HG02610 (cell line): ENCODE results near the gene B4GALT5.
"Not testable (repeated sequence)": the region's sequence is repeated elsewhere in the genome, so short reads cannot be mapped to it uniquely, and the experiment has no call there.

Source experiments
- ATAC-seq: cut with Tn5 transposase; IDR thresholded peaks from one replicate; pipeline ENCODE4 v1.9.1; 2021; ENCODE audit warnings: mild to moderate bottlenecking, moderate library complexity; ENCODE audit not compliant: unreplicated experiment

The B4GALT5 gene, protein sequence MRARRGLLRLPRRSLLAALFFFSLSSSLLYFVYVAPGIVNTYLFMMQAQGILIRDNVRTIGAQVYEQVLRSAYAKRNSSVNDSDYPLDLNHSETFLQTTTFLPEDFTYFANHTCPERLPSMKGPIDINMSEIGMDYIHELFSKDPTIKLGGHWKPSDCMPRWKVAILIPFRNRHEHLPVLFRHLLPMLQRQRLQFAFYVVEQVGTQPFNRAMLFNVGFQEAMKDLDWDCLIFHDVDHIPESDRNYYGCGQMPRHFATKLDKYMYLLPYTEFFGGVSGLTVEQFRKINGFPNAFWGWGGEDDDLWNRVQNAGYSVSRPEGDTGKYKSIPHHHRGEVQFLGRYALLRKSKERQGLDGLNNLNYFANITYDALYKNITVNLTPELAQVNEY

DNA sequence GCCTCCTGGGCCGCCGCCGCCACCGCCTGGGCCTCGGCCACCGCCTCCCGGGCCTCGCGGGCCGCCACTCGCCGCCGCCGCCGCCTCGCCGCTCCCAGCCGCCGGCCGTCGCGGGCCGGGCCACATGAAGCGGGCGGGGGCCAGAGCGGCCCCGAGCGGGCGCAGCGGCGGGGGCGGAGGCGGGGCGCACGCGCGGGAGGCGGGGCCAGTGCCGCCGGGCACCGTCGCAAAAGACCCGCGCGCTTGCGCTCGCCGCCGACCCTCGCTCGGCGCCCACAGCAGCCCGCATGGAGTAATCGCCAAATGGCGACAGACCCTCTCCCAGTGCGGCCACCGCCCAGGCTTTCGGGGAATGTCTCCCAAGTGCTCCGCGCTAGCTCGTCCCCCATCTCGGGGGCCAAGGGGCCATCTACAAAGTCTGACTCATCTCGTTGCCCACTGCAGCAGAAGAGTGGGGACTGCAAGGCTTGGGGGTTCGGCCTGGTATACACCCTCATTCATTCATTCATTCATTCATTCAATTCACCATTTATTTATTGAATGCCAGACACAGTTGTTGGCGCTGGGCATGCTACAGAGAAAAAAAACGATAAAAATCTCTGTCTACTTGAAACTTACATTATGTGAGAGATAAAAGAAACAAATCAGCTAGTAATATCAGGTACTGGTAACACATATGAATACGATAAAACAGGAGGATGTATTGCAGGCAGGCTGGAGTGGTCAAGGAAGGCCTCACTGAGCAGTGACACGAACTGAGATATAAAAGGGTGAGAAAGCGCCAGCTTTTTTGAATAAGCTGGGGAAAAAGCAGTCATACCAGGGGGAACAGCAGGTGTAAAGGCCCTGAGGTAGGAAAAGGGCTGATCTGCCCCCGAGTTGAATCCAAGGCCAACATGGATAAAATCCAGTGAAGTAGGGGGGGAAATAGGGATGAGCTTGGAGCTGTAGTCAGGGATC is at the start of gene B4GALT5:
Gene B4GALT5 (minus strand): TSS at position 126 of the 960 bp plus-strand sequence. CDS start 188 bp downstream, outside the sequence.
- peak; percentile 78 for ATAC-seq

DNA sequence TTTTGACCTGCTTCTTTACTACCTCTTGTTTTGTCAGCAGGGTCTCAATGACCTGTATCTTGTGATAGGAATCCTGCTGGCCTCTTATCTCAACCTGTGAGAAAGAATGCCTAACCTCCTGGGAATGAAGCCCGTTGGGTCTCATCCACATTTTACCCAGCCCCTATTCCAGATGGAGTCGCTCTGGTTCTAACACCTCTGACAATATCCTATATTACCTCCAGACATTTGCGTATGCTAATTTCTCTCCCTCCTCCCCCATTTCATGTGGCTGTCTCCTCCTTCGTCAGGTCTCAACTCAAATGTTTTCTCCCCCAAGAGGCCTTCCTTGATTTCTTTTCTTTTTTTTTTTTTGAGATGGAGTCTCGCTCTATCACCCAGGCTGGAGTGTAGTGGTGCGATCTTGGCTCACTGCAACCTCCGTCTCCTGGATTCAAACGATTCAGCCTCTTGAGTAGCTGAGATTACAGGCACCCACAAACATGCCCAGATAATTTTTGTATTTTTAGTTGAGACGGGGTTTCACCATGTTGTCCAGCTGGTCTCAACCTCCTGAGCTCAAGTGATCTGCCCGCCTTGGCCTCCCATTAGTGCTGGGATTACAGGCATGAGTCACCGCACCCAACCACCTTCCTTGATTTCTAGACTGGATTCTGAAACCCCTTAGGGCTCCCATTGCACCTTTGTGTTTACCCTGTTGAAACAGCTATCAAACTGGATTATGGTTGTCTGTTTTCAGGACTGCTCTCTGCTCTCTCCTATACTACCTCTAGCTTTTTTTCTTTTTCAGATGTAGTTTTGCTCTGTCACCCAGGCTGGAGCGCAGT is 49.5 kb upstream of the B4GALT5 start:
- no peak for ATAC-seq

DNA sequence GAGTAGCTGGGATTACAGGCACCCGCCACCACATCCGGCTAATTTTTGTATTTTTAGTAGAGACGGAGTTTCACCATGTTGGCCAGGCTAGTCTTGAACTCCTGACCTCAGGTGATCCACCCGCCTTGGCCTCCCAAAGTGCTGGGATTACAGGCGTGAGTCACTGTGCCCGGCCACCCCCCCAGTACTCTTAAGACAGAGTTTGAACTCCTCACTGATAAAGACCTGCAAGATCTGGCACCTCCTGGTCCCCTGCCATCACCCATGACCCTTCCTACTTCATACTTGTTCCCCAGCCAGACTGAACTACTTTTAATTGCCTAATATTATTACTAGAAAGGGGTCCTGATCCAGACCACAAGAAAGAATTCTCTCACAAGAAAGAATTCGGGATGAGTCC is 48.2 kb upstream of the B4GALT5 start:
- not testable (repeated sequence) for ATAC-seq

DNA sequence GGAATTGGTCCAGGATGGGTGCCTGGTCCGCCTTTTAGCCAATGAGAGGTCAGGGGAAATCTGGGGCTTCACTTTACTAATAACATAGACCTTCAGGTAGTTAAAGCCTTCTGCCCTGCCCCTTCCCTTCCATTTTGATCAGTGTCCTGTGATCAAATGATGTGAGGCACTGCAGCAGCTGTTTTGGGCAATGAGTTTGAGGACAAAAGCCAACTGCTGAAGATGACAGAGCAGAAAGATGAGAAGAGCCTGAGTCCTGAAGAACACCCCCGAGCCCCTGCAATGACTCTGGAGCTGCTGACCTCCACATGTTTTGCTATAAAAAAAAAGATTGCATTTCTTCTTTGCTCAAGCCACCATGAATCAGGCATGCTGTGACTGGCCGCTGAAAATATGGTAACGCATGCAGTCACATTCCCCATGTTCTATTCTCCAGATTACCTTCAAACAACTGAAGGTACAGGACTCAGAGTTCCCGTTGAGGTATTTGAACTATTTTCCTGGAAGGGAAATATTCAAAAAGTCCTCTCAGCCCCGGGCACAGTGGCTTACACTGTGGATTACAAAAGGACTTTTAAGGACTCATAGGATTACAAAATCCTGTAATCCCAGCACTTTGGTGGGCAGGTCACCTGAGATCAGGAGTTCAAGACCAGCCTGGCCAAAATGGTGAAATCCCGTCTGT is 45.7 kb upstream of the B4GALT5 start:
- ATAC-seq: no peak

DNA sequence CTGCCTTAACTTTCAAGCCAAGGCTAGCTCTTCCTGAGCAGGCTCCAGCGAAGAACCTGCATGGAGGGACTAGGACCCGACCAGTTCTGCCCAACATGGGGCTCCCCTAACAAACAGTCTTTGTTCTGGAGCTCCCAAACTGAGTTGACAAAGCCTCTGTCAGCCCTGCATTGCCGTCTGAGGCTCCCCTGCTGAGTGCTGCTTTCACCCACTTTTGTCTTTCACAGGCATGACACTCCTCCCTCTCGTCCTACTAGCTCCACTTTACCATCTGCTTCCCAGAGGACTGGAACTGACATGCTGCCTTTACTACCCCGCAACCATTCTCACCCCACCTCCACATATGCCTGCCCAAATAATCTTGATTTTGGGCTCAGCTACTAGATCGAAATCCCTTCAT is 45.1 kb upstream of the B4GALT5 start:
- ATAC-seq: no peak

DNA sequence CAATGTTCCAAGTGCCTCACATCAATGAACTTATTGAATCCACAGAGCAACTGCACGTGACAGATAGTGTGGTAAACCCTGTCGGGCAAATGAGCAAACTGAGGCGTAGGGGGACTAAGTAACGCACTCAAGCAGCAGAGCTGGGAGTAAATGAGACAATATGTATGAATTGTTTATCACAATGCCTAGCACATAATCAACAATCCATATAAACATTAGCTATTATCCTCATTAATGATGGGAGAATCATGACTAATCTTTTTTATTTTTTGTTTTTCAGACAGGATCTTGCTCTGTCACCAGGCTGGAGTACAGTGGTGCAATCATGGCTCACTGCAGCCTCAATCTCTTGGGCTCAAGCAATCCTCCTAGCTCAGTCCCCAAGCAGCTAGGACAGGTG is 43.9 kb upstream of the B4GALT5 start:
- ATAC-seq: no peak

DNA sequence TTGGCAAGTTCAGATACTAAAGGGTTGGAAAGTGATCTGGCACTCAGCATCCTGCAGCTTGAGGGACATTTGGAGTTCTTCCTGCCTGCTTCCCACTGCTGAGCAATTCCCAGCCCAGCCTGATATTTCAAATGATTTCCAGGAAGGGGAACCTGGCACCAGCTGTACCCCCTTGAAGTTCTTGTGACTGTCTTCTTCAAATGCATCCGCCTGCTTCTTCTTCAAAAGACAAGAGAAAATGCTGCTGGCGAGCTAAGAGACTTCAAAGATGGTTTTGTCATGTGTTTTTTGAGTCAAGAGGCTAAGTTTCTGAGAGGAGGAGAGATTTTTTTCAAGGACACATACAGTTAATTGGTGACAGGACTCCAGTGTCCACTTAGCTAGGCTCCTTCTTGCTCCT is 42.6 kb upstream of the B4GALT5 start:
- no peak for ATAC-seq

DNA sequence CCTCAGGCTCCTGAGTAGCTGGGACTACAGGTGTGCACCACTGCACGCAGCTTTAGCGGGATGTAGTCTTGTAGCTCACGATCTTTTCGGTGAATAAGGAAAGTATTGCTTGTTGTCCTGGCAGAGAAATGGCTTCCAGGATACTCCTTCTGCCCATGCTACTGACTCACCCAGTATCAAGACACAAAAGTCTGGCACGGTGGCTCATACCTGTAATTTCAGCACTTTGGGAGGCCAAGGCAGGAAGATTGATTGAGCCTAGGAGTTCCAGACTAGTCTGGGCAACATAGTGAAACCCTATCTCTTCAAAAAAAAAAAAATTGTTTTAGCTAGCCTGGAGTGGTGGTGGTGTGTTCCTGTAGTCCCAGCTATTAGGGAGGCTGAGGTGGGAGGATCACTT is 40.9 kb upstream of the B4GALT5 start:
- ATAC-seq: no peak

DNA sequence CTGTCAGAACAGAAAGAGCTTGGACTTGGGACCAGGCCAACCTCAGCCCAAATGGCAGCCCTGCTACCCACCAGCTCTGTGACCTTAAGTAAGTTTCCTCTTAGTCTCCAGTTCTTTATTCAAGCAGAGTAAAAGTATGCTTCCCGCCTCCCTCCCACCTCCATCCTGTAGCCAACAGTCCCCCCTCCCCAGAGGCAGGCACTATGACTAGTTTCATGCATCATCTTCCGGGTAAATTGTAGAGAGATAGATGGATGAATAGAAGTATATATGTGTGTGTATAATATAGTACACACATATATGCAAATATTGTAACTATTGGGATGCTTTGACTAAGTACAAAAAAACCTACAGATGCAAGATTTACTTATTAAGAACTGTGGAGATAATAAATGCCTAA is 39.5 kb upstream of the B4GALT5 start:
- ATAC-seq: no peak

DNA sequence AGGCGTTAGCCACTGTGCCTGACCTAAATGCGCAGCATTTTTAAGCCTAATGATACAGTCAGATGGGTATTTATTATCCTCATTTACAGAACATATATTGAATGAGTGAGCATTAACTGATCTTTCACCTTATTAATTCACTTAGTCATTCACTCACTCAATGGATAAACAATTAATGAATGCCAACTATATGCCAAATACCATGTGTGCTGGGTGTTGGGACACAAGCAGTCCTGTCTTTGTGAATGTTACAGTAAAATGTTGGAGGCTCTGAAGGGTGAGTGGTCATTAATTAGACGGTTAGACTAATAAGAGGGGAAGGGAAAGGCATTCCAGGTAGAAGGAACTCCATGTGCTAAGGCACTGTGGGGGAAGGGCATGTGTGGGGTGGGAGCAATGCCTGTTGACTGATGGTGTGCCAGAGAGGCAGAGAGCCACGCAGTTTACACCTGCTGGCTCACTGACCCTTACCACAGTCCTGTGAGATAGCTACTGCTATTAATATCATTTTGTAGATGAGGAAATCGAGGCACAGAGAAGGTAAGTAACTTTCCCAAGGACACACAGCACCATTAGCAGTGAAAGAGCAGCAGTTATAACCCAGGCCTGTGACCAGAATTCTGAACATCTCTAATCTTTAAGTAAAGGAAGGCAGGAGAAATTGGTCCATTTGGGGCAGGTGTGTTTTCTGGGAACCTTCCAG is 38.7 kb upstream of the B4GALT5 start:
- ATAC-seq: no peak

DNA sequence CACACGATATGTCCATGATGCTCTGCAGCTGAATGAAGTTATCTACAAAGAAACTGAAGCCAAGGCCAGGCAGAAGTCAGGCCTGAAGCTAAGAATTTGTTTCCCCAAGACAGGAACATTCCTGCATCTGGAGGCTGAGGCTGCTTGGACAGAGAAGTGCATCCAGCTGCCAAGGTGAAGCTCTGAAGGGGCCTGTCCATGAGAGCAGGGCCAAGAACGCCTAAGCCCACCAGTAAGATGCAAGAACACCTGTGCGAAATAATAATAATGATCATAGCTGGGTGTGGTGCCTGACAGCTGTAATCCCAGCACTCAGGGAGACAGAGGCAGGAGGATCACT is 37.7 kb upstream of the B4GALT5 start:
- ATAC-seq: no peak

DNA sequence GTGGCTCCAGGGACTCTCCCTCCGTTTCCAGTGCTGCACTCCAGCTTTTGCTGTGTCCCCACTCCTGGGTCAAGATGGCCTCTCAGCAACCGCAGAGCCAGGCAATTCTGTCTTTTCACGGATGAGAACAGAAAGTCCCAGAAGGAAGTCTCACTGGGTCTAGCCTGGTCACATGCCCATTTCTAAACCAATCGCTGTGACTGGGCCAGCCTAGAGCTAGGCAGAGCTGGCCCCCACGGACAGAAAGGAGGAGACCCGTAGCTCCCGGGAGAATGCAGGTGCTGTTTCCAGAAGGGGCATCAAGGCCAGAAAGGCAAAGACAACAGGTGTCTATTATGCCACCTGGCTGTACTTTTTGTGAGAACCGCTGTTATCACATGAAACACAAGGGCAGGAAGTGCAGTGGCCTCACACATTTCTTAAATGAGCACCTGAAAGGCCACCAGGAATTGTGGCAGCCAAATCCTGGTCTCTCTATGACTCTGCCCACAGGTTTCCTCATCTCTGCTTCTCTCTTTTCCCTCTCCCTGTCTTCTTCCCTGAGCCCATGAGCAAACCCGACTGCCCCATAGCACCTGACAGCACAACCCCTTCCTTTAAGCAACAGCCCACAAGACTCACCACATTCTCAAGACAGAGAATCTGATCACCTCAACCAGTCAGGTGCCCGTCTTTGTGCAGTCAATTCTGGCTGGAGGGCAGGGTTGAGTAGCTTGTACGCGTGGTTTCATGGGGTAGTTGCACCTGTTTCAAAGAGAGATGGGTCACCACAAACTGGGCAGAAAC is 37.1 kb upstream of the B4GALT5 start:
- ATAC-seq: peak; percentile 67

DNA sequence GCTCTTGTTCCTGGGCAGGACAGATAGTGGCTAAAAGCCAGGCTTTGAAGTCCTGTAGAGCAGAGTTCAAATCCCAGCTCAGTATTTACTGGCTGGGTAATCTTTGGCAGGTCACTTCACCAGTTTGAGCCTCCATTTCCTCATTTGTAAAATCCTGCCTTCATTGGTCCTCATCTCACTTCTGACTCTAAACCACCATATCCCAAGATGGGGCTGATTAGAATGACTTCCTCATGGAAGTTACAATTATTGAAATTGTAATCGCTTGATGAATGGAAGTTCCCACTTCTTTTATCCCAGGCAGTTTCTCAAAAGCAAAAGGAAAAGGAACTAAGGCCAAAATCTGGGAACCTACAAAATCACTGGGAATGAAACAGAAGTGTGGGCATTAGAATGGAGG is 35.9 kb upstream of the B4GALT5 start:
- no peak for ATAC-seq

DNA sequence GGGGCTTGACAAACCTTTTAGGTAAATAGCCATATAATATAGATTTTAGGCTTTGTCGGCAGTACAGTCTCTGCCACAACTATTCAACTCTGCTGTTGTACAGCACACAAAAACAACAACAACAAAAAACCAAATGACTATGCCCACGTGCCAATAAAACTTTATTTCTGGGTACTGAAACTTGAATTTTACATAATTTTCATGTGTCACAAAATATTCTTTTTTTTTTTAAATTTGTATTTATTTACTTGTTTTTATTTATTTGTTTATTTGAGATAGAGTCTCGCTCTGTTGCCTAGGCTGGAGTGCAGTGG is 34.8 kb upstream of the B4GALT5 start:
- no peak for ATAC-seq

DNA sequence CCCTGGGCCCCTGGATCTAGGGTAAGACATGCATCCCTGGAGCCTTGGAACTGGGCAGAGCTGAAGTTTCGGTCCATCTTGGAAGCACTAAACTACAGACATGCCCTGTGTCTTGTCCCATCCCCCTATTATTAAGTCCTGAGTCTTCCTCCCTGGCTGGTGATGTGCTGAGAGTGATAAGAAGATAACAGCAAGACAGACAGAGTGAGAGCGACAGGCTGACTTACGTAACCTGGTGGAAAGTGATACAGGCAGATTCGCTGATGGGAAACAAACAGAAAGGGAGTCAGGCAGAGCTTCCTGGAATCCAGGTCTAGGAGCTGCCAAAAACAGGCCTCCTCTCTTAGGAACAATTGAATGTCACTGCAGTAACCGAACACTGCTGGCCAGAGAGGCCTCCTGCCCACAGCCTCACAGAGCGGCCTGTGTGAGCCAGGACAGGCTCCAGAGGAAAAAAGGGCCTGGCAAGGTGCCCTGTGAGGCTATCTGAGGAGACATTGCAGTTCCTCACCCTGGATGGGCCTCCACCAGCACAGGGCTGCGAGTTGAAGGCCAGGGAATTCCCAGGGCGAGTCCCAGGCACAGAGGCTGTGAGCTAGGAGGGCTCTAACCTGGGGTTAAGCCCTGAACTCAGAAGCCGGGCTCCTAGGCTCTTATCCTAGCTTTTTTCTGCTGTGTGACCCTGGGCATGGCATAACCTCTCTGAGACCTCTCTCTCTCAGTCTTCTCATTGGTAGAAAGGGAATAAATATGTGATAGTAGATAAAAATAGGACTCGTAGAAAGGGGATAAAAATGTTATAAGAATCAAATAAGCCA is 34.2 kb upstream of the B4GALT5 start:
- ATAC-seq: no peak

DNA sequence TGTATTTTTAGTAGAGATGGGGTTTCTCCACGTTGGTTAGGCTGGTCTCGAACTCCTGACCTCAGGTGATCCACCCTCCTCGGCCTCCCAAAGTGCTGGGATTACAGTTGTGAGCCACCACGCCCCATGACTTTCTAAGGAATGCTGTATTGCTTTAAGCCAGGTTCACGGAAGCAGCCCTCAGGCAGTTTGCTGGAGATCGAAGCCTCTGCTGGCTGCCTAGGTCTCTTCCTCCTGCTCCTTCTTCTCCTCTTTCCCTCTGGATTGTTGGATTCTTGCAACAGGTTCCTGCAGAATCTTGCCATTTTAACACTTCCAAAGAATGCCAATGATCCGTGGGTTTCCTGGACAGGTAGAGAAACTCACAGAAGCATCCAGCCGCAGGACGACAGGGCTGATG is 29.3 kb upstream of the B4GALT5 start:
- ATAC-seq: no peak

DNA sequence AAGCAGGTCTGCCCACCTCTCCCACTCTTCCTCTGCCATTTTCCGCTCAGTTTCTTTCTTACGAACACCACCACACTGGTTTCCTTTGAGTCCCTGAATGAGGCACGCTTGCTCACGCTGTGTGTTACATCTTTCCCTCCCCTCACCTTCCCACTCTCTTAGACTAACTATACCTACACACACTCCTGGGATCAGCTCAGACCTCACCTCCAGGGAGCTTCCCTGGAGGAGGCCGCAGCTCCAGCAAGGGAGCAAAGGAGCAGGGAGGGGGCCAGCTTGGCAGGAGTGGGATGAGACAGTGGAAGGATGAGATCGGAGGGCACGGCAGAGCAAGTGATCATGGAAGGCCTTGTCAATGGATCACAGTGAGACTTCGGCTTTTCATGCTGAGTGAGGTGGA is 28.3 kb upstream of the B4GALT5 start:
- no peak for ATAC-seq

DNA sequence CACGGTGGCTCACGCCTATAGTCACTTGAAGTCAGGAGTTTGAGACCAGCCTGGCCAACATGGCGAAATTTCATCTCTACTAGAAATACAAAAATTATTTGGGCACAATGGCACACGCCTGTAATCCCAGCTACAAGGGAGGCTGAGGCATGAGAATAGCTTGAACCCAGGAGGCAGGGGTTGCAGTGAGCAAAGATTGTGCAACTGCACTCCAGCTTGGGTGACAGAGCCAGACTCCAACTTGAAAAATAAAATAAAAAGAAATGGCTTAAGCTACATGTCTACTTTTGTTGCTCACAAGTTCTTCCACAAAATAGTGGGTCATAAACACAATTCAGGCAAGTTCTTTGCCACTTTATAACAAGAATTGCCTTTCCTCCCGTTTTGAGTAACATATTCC is 27.1 kb upstream of the B4GALT5 start:
- ATAC-seq: no peak

DNA sequence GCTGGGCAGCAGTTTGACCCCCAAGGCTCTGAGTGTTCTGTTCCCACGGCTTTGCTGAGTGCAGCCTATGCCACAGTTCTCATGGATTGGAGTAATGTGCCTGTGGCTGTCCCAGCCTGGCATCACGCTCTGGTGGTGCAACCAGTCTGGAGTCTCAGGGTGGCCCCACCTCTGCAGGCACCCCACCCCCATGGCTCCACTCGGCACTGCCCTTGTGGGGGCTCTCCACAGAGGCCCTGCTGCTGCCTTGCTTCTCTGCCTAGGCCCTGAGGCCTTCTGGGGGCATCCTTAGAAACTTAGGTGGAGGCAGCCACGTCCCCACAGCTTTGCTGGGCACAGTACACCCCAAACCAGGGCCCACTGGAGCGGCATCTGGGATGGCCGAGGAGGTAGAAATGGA is 25.4 kb upstream of the B4GALT5 start:
- no peak for ATAC-seq
